GM18499 (cell line): ENCODE measurements around the gene C19orf67.

ENCODE experiments used
- ATAC-seq: cut with Tn5 transposase; IDR thresholded peaks from one replicate; pipeline ENCODE4 v1.9.1; 2021; ENCODE audit warnings: moderate number of reproducible peaks; ENCODE audit not compliant: insufficient read depth, unreplicated experiment

C19orf67 gene

GRCh38 chr19:14111486-14111885, 25.9 kb upstream of the C19orf67 start:
- no peak for ATAC-seq

- no peak for ATAC-seq
Measured at GRCh38 chr19:14110650-14111049, 25.1 kb upstream of the C19orf67 start.

- ATAC-seq = no peak
Measured at GRCh38 chr19:14107581-14108461, 22.2 kb upstream of the C19orf67 start.

- no peak for ATAC-seq
Measured at GRCh38 chr19:14106840-14107239, 21.3 kb upstream of the C19orf67 start.

GRCh38 chr19:14105680-14106079, 20.1 kb upstream of the C19orf67 start:
- ATAC-seq = no peak

- ATAC-seq = no peak
Measured at GRCh38 chr19:14103310-14103709, 17.7 kb upstream of the C19orf67 start.

- ATAC-seq = no peak
Measured at GRCh38 chr19:14102756-14103155, 17.2 kb upstream of the C19orf67 start.

- no peak for ATAC-seq
Measured at GRCh38 chr19:14102102-14102696, 16.6 kb upstream of the C19orf67 start.

GRCh38 chr19:14101003-14101545, 15.5 kb upstream of the C19orf67 start:
- ATAC-seq = no peak

GRCh38 chr19:14097532-14098151, 12.1 kb upstream of the C19orf67 start:
- no peak for ATAC-seq

GRCh38 chr19:14096272-14096992, 10.8 kb upstream of the C19orf67 start:
- no peak for ATAC-seq

- ATAC-seq = no peak
Measured at GRCh38 chr19:14094854-14095253, 9.3 kb upstream of the C19orf67 start.

GRCh38 chr19:14093117-14093823, 7.7 kb upstream of the C19orf67 start:
- ATAC-seq = no peak

GRCh38 chr19:14091813-14092462, 6.4 kb upstream of the C19orf67 start:
- no peak for ATAC-seq

GRCh38 chr19:14091081-14091812, 5.7 kb upstream of the C19orf67 start:
- no peak for ATAC-seq

GRCh38 chr19:14090509-14091080, 5.0 kb upstream of the C19orf67 start, which contains the start of gene SAMD1:
SAMD1 (minus strand) TSS chr19:14090751.
- ATAC-seq = no peak

- no peak for ATAC-seq
Measured at GRCh38 chr19:14089662-14090508, 4.3 kb upstream of the C19orf67 start.

GRCh38 chr19:14089412-14089661, 3.8 kb upstream of the C19orf67 start:
- no peak for ATAC-seq
